DND-41 (cell line): ENCODE data around the gene ADAMTSL2.

ENCODE experiments used
- ATAC-seq: fragments of 200-7000 bp; cut with Tn5 transposase; 3 replicates; pipeline ENCODE4 v1.9.1; 2021; ENCODE audit warnings: low read depth; ENCODE audit not compliant: insufficient read depth
- DNase-seq: peaks from one replicate; pipeline ENCODE4 v3.0.0-alpha.2; 2020
- H2AFZ ChIP-seq: 2 replicates; pipeline ENCODE4 v1.6.0; 2012; ENCODE audit warnings: low read depth, low read length
- H3K27ac ChIP-seq: 2 replicates; pipeline ENCODE4 v1.5.1; 2012; ENCODE audit warnings: low read length, inconsistent platforms
- H3K27me3 ChIP-seq: fragments of 200-600 bp; sonication (generic); 2 replicates; pipeline ENCODE4 v1.6.0; 2012; ENCODE audit warnings: low read length, mild to moderate bottlenecking, inconsistent platforms; ENCODE audit not compliant: insufficient read depth, poor library complexity
- H3K36me3 ChIP-seq: 2 replicates; pipeline ENCODE4 v1.5.1; 2012; ENCODE audit warnings: low read length, inconsistent platforms; ENCODE audit not compliant: insufficient read depth
- H3K4me1 ChIP-seq: 2 replicates; pipeline ENCODE4 v1.5.1; 2012; ENCODE audit warnings: mild to moderate bottlenecking, low read length; ENCODE audit not compliant: insufficient read depth
- H3K4me2 ChIP-seq: 2 replicates; pipeline ENCODE4 v1.6.0; 2012; ENCODE audit warnings: mild to moderate bottlenecking, moderate library complexity, low read length, inconsistent platforms; ENCODE audit not compliant: insufficient read depth
- H3K4me3 ChIP-seq, 2 experiments: fragments of 200-600 bp in 1 of 2; shearing (Covaris generic) in 1 of 2; 2 replicates each; pipeline ENCODE4 v1.5.1; 2012 to 2016; ENCODE audit warnings: inconsistent platforms in 2 of 2, low read length in 2 of 2, mild to moderate bottlenecking in 2 of 2, low read depth in 1 of 2, moderate library complexity in 1 of 2
- H3K79me2 ChIP-seq: 2 replicates; pipeline ENCODE4 v1.6.0; 2012; ENCODE audit warnings: low read length, inconsistent platforms; ENCODE audit not compliant: insufficient read depth
- H3K9ac ChIP-seq: 2 replicates; pipeline ENCODE4 v1.6.0; 2012; ENCODE audit warnings: low read depth, mild to moderate bottlenecking, inconsistent platforms, low read length, moderate library complexity
- H3K9me3 ChIP-seq: 2 replicates; pipeline ENCODE4 v1.5.1; 2012; ENCODE audit warnings: low read length, moderate library complexity, mild to moderate bottlenecking, inconsistent platforms; ENCODE audit not compliant: insufficient read depth, severe bottlenecking
- H4K20me1 ChIP-seq: 2 replicates; pipeline ENCODE4 v1.6.0; 2012; ENCODE audit warnings: low read length; ENCODE audit not compliant: insufficient read depth
- CTCF ChIP-seq: IDR thresholded peaks from 2 replicates; pipeline ENCODE4 v1.5.1; 2012; ENCODE audit warnings: borderline replicate concordance, low read length, moderate library complexity, mild to moderate bottlenecking; ENCODE audit not compliant: poor library complexity, severe bottlenecking; ENCODE audit errors: extremely low read depth
- EZH2 ChIP-seq: IDR thresholded peaks from 3 replicates; pipeline ENCODE4 v1.6.1; 2012; ENCODE audit warnings: borderline replicate concordance, low read depth, mild to moderate bottlenecking, moderate library complexity, low read length, inconsistent platforms; ENCODE audit not compliant: severe bottlenecking

Gene ADAMTSL2

GRCh38 chr9:133516256-133516960, 18.1 kb upstream of the ADAMTSL2 start:
- Histone ChIP-seq H3K4me2 (no peak overlapping the region), H3K9ac (no peak overlapping the region), H3K27me3 (no peaks in the 10 kb centered on the region), H3K79me2 (no peaks in the 10 kb centered on the region), H3K4me3 (no peak overlapping the region), H3K27ac (no peak overlapping the region), H2AFZ (no peak overlapping the region), H4K20me1 (no peaks in the 10 kb centered on the region), H3K4me1 (no peaks in the 10 kb centered on the region), H3K9me3 (no peaks in the 10 kb centered on the region), H3K36me3 (no peaks in the 10 kb centered on the region)
- DNase-seq (no peak), ATAC-seq (no peak)
- TF ChIP-seq CTCF = no peak
- TF ChIP-seq EZH2 = no peak

GRCh38 chr9:133516961-133517350, 17.5 kb upstream of the ADAMTSL2 start:
- Histone ChIP-seq H3K4me1 (no peaks in the 10 kb centered on the region), H3K9me3 (no peaks in the 10 kb centered on the region), H3K36me3 (no peaks in the 10 kb centered on the region), H2AFZ (no peak overlapping the region), H3K4me3 (no peak overlapping the region), H3K27ac (no peak overlapping the region), H3K4me2 (no peak overlapping the region), H3K79me2 (no peaks in the 10 kb centered on the region), H3K9ac (no peak overlapping the region), H4K20me1 (no peaks in the 10 kb centered on the region), H3K27me3 (no peaks in the 10 kb centered on the region)
- TF ChIP-seq EZH2 = no peak
- TF ChIP-seq CTCF = no peak
- DNase-seq (no peak), ATAC-seq (no peak)

GRCh38 chr9:133517711-133518110, 16.8 kb upstream of the ADAMTSL2 start:
- Histone ChIP-seq H3K4me2 (no peak overlapping the region), H3K4me3 (no peak overlapping the region), H3K4me1 (no peaks in the 10 kb centered on the region), H3K79me2 (no peaks in the 10 kb centered on the region), H2AFZ (no peak overlapping the region), H3K36me3 (no peaks in the 10 kb centered on the region), H3K9ac (no peak overlapping the region), H3K9me3 (no peaks in the 10 kb centered on the region), H3K27ac (no peak overlapping the region), H4K20me1 (no peaks in the 10 kb centered on the region), H3K27me3 (no peaks in the 10 kb centered on the region)
- no peak for ATAC-seq
- no peak for DNase-seq
- TF ChIP-seq EZH2 = no peak
- TF ChIP-seq CTCF = no peak
